Smooth muscle cell of the pulmonary artery (primary cell): ENCODE results near the gene RHEX. TPM values are rescaled to one million over a fixed set of nuclear protein-coding genes. Genes with fewer than 3 reads are reported as not detected.

Source experiments
- total RNA-seq: library from RNA; depleted of rRNA; stranded (reverse); fragments of >200 nt; gene quantifications from 2 replicates; pipeline ENCODE4 v1.2.3, GENCODE V29; 2014

Gene RHEX
- not detected in 2 replicates for total RNA-seq

GRCh38 chr1:206052919-206053610, at the start of gene RHEX:
RHEX (plus strand) TSS chr1:206053173; CDS start chr1:206097829, 44,656 bp downstream.

GRCh38 chr1:206023695-206024094, 29.3 kb upstream of the RHEX start, which contains the start of gene CTSE:
CTSE (minus strand) TSS chr1:206023895; CDS start chr1:206023791, 104 bp downstream.

GRCh38 chr1:206117151-206117948, 64.4 kb downstream of the RHEX start, which contains the start of gene AVPR1B:
AVPR1B (minus strand) TSS chr1:206117388; CDS start chr1:206116890, 498 bp downstream.

Other genes starting within 250 kb of the RHEX start
- 36.4 and 39.6 TPM in 2 replicates for gene SLC41A1, start 240.0 kb upstream of the RHEX start, total RNA-seq
- not detected in 2 replicates for gene PM20D1, start 203.0 kb upstream of the RHEX start, total RNA-seq
- not detected in 2 replicates for gene SLC26A9, start 109.7 kb upstream of the RHEX start, total RNA-seq
- 2.4 and 6.5 TPM in 2 replicates for gene RAB7B, start 49.8 kb upstream of the RHEX start, total RNA-seq
- not detected in 2 replicates for gene CTSE, start 29.3 kb upstream of the RHEX start, total RNA-seq
- not detected in 2 replicates for gene AVPR1B, start 64.2 kb downstream of the RHEX start, total RNA-seq
- 2.3 and 4.0 TPM in 2 replicates for gene FAM72A, start 149.7 kb downstream of the RHEX start, total RNA-seq
- 72.7 and 112 TPM in 2 replicates for gene SRGAP2, start 150.4 kb downstream of the RHEX start, total RNA-seq